SKM-1 treated with dmso at 0.1 percent for 144 hours (cell line): ENCODE measurements around the gene NELFE.
"Not testable (repeated sequence)": the region's sequence is repeated elsewhere in the genome, so short reads cannot be mapped to it uniquely, and the experiment has no call there.

ENCODE experiments used
- DNase-seq: peaks from one replicate; lab custom pipeline; 2025; ENCODE audit not compliant: unreplicated experiment; lab: John Stamatoyannopoulos, UW

The NELFE gene

DNA sequence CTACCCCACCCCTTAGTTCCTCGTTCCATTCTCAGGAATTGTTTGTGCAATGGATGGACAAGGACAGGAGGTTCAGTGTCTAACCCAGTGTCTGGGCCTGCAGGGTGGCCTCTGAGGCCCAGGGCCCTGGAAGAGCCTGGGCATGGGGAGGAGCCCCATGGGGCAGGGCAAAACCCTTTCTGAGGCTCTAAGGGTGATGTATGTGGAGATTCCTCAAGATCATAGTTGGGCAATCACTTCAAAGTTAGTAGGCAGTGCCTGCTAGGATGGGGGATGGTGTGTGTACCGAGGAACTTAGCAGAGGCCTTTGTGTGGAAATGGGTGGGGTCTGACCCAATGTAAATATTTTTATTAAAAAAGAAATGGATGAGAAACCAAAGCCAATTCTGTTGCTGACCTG is 38.0 kb downstream of the NELFE start:
- peak; percentile 34 for DNase-seq

DNA sequence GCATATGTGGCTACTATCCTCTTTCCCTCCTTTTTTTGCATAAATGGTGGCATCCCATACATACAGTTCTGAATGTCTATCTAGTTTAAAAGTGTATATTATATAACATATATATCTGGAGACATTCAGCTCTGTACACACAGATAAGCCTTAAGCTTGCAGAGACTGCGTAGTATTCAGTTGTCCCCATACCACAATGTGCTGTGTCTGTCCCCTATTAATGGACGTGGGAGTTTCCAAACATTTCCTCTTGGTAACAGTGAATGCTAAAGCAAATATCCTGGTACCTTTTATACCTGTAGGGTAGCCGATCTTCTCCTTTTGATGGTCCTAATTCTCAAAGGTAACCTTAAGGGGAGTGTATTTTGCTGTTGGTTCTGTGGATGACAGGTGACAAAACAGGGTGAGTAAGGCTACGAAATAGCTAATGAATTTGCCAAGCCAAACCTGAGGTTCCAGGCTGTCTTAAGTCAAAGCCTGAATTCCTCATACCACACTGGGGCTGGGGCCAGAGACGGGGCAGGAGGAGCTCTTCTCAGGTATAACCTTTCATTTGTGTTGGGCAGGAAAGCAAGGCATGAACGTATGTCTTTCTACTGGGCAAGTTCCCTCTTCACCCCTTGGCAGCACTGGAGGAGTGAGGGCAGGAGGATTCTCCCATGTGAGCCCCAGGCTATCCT is 39.0 kb downstream of the NELFE start:
- DNase-seq = no peak

DNA sequence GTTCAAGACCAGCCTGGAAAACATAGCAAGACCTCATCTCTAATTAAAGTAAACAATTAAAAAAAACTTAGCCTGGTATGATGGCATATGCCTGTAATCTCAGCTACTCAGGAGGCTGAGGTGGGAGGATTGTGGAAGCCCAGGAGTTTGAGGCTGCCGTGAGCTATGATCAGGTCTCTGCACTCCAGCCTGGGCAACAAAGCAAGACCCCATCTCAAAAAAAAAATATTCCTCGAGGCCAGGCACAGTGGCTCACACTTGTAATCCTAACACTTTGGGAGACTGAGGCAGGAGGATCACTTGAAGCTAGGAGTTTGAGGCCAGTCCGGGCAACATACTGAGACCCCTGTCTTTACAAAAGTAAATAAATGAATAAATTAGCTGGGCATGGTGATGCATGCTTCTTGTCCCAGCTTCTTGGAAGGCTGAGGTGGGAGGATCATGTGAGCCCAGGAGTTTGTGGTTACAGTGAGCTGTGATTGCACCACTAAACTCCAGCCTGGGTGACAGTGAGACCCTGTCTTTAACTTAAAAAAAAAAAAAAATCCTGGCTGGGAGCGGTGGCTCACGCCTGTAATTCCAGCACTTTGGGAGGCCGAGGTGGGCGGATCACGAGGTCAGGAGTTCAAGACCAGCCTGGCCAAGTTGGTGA is 40.6 kb downstream of the NELFE start:
- DNase-seq = no peak

DNA sequence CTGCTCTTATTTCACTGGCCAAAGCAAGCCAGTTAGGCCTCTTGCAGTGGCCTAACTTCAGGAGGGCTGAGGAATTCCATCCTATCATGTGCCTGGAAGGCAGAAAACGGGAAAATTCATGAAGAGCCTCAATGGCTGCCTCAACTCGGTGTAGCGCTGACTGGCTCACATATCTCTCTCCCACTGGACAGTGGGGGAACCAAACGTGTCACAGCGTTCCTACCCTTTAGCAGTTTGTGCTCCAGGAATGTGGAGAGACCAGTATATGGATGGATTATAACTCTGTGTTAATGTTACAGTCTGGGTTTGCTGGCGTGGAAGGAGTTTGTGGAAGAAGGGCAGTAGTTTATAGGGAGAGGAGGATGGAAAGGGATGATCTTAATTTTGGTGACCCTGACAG is 43.0 kb downstream of the NELFE start:
- no peak for DNase-seq

DNA sequence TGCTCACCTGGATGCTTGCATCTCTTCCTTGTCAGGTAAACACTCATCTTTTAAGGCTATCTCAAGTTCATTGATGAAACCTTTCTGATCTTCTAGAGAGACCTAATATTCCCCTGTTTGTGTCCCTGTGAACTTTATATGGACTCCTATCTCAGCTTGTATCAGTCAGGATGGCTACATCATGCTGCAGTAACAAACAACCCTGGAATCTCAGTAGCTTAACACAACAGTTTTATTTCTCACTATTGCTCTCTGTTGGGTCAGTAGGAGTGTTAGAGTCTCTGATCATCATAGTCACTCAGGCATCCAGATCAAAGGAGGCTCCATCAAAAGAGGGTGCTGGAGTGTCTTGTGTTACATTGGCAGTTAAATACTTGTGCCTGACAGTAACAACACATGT is 43.4 kb downstream of the NELFE start:
- DNase-seq = no peak

DNA sequence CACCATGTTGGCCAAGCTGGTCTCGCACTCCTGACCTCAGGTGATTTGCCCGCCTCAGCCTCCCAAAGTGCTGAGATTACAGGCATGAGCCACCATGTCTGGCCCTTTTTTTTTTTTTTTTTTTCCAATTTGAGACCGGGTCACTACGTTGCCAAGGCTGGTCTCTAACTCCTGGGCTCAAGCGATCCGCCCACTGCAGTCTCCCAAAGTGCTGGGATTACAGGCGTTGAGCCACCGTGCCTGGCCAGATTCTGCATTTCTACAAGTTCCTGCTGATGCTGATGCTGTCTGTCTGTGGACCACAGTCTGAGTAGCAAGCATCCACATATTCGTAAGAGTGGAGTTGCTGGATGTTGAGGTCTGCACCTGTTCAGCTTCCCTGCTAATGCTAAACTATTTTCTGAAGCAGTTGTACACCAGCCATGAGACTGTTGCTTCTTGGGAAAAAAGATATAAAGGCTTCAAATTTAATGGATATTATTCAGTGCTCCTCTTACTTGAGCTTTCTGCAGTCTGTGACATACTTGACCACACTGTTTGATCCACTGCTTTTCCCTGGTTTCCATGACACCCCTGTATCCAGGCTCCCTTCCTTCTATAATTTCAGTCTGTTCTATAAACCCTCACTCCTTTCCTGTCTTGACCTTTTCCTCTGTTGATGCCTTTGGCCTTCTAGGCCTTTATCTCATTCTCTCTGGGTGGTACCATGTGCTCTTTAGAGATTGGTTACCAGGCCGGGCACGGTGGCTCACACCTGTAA is 46.8 kb downstream of the NELFE start:
- DNase-seq = no peak

DNA sequence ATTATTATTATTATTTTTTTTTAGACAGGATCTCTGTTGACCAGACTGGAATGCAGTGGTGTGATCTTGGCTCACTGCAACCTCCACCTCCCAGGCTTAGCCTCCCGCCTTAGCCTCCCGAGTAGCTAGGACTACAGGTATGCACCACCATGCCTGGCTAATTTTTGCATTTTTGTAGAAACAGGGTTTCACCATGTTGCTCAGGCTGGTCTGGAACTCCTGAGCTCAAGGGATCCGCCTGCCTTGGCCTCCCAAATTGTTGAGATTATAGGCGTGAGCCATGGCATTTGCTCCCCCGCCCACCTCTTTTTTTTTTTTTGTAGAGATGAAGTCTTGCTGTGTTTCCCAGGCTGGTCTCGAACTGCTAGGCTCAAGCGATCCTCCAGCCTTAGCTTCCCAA is 49.5 kb downstream of the NELFE start:
- DNase-seq = not testable (repeated sequence)

DNA sequence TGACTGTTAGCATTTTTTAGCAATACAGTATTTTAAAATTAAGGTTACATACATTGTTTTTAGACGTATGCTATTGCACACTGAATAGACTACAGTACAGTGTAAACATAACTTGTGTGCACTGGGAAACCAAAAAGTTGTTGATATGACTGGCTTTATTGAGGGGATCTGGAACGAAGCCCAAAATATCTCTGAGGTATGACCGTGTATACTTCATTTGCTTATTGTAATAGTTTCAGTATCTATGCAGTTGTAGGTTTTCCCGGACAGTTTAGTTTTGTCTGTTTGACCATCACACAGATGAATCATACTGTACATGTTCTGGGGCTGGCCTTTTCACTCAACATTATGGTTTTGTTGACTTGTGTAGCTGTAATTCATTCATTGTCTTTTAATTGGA is 50.0 kb downstream of the NELFE start:
- DNase-seq = no peak

DNA sequence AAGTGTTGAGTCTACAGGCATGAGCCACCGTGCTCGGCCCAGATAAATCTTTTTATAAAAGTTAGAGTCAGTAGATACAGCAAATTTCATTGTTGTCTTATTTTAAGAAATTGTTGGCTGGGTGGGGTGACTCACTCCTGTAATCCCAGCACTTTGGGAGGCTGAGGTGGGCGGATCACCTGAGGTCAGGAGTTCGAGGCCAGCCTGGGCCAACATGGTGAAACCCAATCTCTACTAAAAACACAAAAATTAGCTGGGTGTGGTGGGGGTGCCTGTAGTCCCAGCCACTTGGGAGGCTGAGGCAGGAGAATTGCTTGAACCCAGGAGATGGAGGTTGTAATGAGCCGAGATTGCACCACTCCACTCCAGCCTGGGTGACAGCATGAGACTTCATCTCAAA is 50.5 kb downstream of the NELFE start:
- DNase-seq = not testable (repeated sequence)

DNA sequence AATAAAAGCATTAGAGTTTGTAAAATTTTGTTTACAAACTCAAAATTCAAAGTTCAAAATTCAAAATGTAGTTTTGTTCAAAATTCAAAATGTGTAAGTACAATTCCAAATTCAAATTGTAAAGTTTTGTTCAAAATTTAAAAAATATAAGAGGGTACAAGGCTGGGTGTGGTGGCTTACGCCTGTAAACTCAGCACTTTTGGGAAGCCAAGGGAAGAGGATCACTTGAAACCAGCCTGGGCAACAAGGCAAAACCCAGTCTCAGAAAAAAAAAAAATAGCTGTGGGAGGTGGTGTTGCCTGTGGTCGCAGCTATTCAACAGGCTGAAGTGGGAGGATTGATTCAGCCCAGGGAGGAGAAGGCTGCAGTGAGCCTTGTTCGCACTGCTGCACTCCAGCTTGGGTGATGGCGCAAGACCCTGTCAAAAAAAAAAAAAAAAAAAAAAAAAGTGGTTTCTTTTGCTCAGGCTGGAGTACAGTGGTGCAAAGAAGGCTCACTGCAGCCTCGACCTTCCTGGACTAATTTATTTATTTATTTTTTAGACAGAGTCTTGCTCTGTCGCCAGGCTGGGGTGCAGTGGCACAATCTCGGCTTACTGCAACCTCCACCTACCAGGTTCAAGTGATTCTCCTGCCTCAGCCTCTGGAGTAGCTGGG is 51.5 kb downstream of the NELFE start:
- DNase-seq = peak; percentile 81

DNA sequence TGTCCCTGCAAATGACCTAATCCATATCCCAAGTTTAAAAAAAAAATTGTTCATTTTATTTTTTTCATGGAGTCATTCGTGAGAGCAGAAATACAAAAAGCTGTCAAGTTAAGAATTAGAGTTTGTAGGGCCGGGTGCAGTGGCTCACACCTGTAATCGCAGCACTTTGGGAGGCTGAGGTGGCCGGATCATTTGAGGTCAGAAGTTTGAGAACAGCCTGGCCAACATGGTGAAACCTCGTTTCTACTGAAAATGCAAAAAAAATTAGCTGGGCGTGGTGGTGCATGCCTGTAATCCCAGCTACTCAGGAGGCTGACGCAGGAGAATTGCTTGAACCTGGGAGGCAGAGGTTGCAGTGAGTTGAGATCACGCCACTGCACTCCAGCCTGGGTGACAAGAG is 52.0 kb downstream of the NELFE start:
- not testable (repeated sequence) for DNase-seq

DNA sequence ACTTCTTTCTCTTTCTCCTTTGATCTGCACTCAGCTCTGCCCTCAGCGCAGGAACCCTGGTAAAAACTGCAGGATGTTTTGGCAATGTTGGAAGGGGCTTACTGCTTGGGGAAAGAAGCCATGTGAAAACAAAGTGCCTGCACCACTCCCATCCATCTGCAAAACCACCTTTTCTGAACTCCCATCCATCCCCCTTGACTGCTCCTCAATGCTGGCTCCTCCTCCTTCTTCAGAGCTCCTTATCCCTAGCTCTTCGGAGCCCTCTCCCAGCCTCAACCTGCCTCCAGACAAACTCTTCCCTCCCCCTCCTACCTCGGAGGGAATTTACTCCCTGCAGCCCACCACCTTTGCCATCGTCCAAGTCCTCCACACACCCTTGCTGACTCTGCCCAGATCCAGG is 52.6 kb downstream of the NELFE start:
- no peak for DNase-seq

DNA sequence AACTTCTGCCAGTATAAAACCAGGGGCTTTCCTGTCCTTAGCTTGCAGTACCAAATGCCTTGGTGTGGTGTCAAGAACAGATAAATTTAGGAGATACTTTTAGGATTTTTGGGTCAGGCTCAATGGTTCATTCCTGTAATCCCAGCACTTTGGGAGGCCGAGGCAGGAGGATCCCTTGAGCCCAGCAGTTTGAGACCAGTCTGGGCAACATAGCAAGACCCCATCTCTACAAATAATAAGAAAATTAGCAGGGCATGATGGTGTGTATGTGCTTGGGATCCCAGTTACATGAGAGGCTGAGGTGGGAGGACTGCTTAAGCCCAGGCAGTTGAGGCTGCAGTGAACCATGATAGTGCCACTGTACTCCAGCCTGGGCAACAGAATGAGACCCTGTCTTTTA is 53.7 kb downstream of the NELFE start:
- DNase-seq = no peak

DNA sequence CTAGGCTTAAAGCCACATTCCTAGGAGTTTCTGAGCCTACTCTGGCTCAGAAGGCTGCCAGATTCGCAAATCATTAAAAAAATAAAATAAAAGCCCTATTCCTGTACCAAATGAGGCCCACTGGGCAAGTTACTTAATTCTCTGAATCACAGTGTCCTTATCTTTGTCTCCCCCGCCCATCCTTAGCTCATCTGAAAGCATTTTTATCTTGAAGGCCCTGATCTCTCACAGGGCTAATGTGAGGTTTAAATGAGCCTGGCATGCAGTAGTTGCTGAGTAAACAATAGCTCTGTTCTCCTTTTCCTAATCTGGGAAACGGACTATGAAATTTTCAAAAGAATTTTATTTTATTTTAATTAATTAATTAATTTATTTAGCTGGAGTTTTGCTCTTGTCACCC is 54.8 kb downstream of the NELFE start:
- DNase-seq = no peak
